ENCODE results near the gene RNF150. TPM values are rescaled to one million over a fixed set of nuclear protein-coding genes. Genes with fewer than 3 reads are reported as not detected.

RNF150 gene
- polyA plus RNA-seq, 3 donors, result 0.21 TPM; not detected in 2

DNA sequence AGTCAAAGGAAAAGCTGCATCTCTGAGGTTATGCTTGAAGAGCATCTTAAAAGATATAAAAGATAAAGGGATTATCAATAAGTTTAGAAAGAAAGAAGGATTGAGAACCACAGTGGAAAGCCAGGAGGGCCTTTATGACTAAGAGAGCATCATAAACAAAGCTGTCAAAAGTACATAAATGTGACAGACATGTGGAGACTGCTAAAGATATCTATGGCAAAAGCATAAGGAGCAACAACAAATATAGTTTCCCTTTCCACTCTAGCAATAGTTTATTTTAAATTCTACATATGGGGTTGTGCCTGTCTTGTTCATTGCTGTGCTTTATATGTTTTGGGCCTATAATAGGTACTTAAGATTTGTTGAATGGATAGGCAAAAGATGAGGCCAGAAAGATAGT lies 97.3 kb downstream of the RNF150 start:
- no peak overlapping the region for H3K4me3 Mint-ChIP-seq
- Histone ChIP-seq H3K4me3 (replicated peaks in 1 of 3; ENCODE audit: low read depth in 2 of 3, low read length in 3 of 3) (no peak overlapping the region), H3K9me3 (replicated peaks in 1 of 2; ENCODE audit: control insufficient read depth in 1 of 2, insufficient read depth in 1 of 2, low read length in 2 of 2) (no peaks in the 10 kb centered on the region), H3K36me3 (replicated peaks in 1 of 2; ENCODE audit: control insufficient read depth in 1 of 2, insufficient read depth in 2 of 2, low read length in 2 of 2) (no peaks in the 10 kb centered on the region), H3K79me2 (ENCODE audit: insufficient read depth, low read length) (no peaks in the 10 kb centered on the region), H3K9ac (ENCODE audit: insufficient read depth, low read length, poor library complexity, severe bottlenecking) (no peak overlapping the region), H3K27ac (ENCODE audit: low read depth in 1 of 2, low read length in 2 of 2) (no peak overlapping the region), H2AFZ (ENCODE audit: insufficient read depth, low read depth, low read length, poor library complexity, severe bottlenecking) (no peak overlapping the region), H3K4me1 (ENCODE audit: control insufficient read depth in 1 of 2, insufficient read depth in 2 of 2, low read length in 2 of 2) (no peaks in the 10 kb centered on the region), H3K4me2 (replicated peaks; ENCODE audit: extremely low read depth, low read length, poor library complexity, severe bottlenecking) (no peak overlapping the region), H4K20me1 (ENCODE audit: insufficient read depth, low read length) (no peaks in the 10 kb centered on the region), H3K27me3 (ENCODE audit: control insufficient read depth in 2 of 2, insufficient read depth in 2 of 2, low read length in 2 of 2) (no peaks in the 10 kb centered on the region)
- no peaks in the 10 kb centered on the region for H3K4me1 Mint-ChIP-seq
- TF ChIP-seq, protein P1, sequence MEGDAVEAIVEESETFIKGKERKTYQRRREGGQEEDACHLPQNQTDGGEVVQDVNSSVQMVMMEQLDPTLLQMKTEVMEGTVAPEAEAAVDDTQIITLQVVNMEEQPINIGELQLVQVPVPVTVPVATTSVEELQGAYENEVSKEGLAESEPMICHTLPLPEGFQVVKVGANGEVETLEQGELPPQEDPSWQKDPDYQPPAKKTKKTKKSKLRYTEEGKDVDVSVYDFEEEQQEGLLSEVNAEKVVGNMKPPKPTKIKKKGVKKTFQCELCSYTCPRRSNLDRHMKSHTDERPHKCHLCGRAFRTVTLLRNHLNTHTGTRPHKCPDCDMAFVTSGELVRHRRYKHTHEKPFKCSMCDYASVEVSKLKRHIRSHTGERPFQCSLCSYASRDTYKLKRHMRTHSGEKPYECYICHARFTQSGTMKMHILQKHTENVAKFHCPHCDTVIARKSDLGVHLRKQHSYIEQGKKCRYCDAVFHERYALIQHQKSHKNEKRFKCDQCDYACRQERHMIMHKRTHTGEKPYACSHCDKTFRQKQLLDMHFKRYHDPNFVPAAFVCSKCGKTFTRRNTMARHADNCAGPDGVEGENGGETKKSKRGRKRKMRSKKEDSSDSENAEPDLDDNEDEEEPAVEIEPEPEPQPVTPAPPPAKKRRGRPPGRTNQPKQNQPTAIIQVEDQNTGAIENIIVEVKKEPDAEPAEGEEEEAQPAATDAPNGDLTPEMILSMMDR (IDR thresholded peaks at IDR 0.05), result no peak
- no peaks in the 10 kb centered on the region for H3K36me3 Mint-ChIP-seq
- peaks cover 0 to 11% (median 6%) of the 10 kb centered on the region in 7 donors for H3K9me3 Mint-ChIP-seq
- intact Hi-C loops (cut with micrococcal nuclease), result no loop called here
- DNase-seq, result no peak
- H3K27ac Mint-ChIP-seq, result no peak overlapping the region
- no peaks in the 10 kb centered on the region for H3K27me3 Mint-ChIP-seq (ENCODE audit: low read depth in 3 of 3)

GRCh38 chr4:141028024-141028529 lies 105.2 kb downstream of the RNF150 start:
- Histone ChIP-seq H3K27me3 (ENCODE audit: control insufficient read depth in 2 of 2, insufficient read depth in 2 of 2, low read length in 2 of 2) (no peaks in the 10 kb centered on the region), H3K79me2 (ENCODE audit: insufficient read depth, low read length) (no peaks in the 10 kb centered on the region), H3K9ac (ENCODE audit: insufficient read depth, low read length, poor library complexity, severe bottlenecking) (no peak overlapping the region), H3K27ac (ENCODE audit: low read depth in 1 of 2, low read length in 2 of 2) (no peak overlapping the region), H2AFZ (ENCODE audit: insufficient read depth, low read depth, low read length, poor library complexity, severe bottlenecking) (no peak overlapping the region), H3K4me2 (replicated peaks; ENCODE audit: extremely low read depth, low read length, poor library complexity, severe bottlenecking) (no peak overlapping the region), H3K4me3 (replicated peaks in 1 of 3; ENCODE audit: low read depth in 2 of 3, low read length in 3 of 3) (no peak overlapping the region), H3K9me3 (replicated peaks in 1 of 2; ENCODE audit: control insufficient read depth in 1 of 2, insufficient read depth in 1 of 2, low read length in 2 of 2) (no peaks in the 10 kb centered on the region), H3K4me1 (ENCODE audit: control insufficient read depth in 1 of 2, insufficient read depth in 2 of 2, low read length in 2 of 2) (no peaks in the 10 kb centered on the region), H4K20me1 (ENCODE audit: insufficient read depth, low read length) (no peaks in the 10 kb centered on the region), H3K36me3 (replicated peaks in 1 of 2; ENCODE audit: control insufficient read depth in 1 of 2, insufficient read depth in 2 of 2, low read length in 2 of 2) (no peaks in the 10 kb centered on the region)
- DNase-seq, result no peak
- H3K27me3 Mint-ChIP-seq (ENCODE audit: low read depth in 3 of 3), result peaks cover 0 to 3% (median 2%) of the 10 kb centered on the region in 3 donors
- TF ChIP-seq, protein P1 (IDR thresholded peaks at IDR 0.05), result no peak
- H3K36me3 Mint-ChIP-seq, result no peaks in the 10 kb centered on the region
- H3K4me3 Mint-ChIP-seq, result no peak overlapping the region
- no peaks in the 10 kb centered on the region for H3K4me1 Mint-ChIP-seq
- H3K9me3 Mint-ChIP-seq, result peaks cover 0 to 8% (median 0%) of the 10 kb centered on the region in 7 donors
- 100% methylated on average over 1 of the region's 2 CpGs for WGBS (ENCODE audit: insufficient coverage)
- no peak overlapping the region for H3K27ac Mint-ChIP-seq
- intact Hi-C loops (cut with micrococcal nuclease), result no loop called here

Measured in CD14-positive monocyte (primary cell).